Fibroblast of pulmonary artery (primary cell): ENCODE measurements around the gene MATN1.

Source experiments
- DNase-seq: peaks from one replicate; pipeline ENCODE4 v3.0.0-alpha.2; 2010; ENCODE audit warnings: low read depth
- H3K4me3 ChIP-seq: replicated peaks from 2 replicates; pipeline ENCODE4 v1.5.1; 2011; ENCODE audit warnings: low read depth, mild to moderate bottlenecking, control low read depth, low read length, moderate library complexity
- CTCF ChIP-seq: IDR thresholded peaks from 2 replicates; pipeline ENCODE4 v1.5.1; 2011; ENCODE audit warnings: mild to moderate bottlenecking, control low read depth, low read length, inconsistent platforms; ENCODE audit errors: missing control alignments

MATN1 gene

GRCh38 chr1:30714536-30715090 is 8.8 kb downstream of the MATN1 start:
- no peak for TF ChIP-seq CTCF
- no peak for DNase-seq
- no peak overlapping the region for H3K4me3 ChIP-seq

- no peak for DNase-seq
- no peak overlapping the region for H3K4me3 ChIP-seq
Observed at GRCh38 chr1:30714025-30714424, 9.4 kb downstream of the MATN1 start.

GRCh38 chr1:30713311-30713710 is 10.1 kb downstream of the MATN1 start:
- no peak overlapping the region for H3K4me3 ChIP-seq
- no peak for DNase-seq
- no peak for TF ChIP-seq CTCF

More at GRCh38 chr1:30714025-30714424, 9.4 kb downstream of the MATN1 start:
- no peak for TF ChIP-seq CTCF

GRCh38 chr1:30712583-30712982 is 10.8 kb downstream of the MATN1 start:
- no peak for TF ChIP-seq CTCF
- H3K4me3 ChIP-seq: no peak overlapping the region
- no peak for DNase-seq

GRCh38 chr1:30710407-30710806 is 13.0 kb downstream of the MATN1 start:
- no peak overlapping the region for H3K4me3 ChIP-seq
- DNase-seq: no peak
- TF ChIP-seq CTCF: no peak

- TF ChIP-seq CTCF: no peak
- H3K4me3 ChIP-seq: no peak overlapping the region
- DNase-seq: no peak
Observed at GRCh38 chr1:30708361-30708728, 15.0 kb downstream of the MATN1 start.
